ENCODE data around the gene GRB10.

DNA sequence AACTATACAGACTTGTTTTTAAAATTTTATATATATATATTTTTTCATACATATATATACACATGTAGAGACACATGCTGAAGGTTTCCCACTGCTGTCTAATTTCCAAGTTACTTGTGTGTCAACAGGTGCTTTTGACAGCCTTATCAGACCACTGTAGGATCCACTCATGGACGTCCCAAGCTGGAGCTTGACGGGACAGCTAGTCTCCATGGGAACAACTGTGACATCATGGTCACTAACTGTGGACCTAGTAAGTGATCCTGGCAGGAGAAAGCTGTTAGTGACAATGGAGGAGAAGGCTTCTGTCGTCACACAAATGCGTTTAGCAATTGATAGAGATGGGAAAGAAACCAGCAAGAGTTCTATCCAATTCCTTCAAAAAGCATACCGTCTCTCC is 157.3 kb downstream of the GRB10 start:
- no peak for TF ChIP-seq HNF4A (conservative IDR thresholded peaks at IDR 0.05)
- TF ChIP-seq, protein P1, sequence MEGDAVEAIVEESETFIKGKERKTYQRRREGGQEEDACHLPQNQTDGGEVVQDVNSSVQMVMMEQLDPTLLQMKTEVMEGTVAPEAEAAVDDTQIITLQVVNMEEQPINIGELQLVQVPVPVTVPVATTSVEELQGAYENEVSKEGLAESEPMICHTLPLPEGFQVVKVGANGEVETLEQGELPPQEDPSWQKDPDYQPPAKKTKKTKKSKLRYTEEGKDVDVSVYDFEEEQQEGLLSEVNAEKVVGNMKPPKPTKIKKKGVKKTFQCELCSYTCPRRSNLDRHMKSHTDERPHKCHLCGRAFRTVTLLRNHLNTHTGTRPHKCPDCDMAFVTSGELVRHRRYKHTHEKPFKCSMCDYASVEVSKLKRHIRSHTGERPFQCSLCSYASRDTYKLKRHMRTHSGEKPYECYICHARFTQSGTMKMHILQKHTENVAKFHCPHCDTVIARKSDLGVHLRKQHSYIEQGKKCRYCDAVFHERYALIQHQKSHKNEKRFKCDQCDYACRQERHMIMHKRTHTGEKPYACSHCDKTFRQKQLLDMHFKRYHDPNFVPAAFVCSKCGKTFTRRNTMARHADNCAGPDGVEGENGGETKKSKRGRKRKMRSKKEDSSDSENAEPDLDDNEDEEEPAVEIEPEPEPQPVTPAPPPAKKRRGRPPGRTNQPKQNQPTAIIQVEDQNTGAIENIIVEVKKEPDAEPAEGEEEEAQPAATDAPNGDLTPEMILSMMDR (IDR thresholded peaks at IDR 0.05; ENCODE audit: low read depth, low read length, missing input control), result no peak
- TF ChIP-seq, protein P2, sequence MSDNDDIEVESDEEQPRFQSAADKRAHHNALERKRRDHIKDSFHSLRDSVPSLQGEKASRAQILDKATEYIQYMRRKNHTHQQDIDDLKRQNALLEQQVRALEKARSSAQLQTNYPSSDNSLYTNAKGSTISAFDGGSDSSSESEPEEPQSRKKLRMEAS (IDR thresholded peaks at IDR 0.05), result no peak
- TF ChIP-seq, protein P3, sequence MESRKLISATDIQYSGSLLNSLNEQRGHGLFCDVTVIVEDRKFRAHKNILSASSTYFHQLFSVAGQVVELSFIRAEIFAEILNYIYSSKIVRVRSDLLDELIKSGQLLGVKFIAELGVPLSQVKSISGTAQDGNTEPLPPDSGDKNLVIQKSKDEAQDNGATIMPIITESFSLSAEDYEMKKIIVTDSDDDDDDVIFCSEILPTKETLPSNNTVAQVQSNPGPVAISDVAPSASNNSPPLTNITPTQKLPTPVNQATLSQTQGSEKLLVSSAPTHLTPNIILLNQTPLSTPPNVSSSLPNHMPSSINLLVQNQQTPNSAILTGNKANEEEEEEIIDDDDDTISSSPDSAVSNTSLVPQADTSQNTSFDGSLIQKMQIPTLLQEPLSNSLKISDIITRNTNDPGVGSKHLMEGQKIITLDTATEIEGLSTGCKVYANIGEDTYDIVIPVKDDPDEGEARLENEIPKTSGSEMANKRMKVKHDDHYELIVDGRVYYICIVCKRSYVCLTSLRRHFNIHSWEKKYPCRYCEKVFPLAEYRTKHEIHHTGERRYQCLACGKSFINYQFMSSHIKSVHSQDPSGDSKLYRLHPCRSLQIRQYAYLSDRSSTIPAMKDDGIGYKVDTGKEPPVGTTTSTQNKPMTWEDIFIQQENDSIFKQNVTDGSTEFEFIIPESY (IDR thresholded peaks at IDR 0.05), result no peak
